CD4-positive, alpha-beta T cell treated with Interleukin-12 subunit alpha and Interleukin-12 subunit beta, for 1 hour (primary cell): ENCODE results near the gene ANAPC13.

Experiments used
- DNase-seq: peaks from one replicate; pipeline ENCODE4 v3.0.0-alpha.2; 2020

ANAPC13 gene

DNA sequence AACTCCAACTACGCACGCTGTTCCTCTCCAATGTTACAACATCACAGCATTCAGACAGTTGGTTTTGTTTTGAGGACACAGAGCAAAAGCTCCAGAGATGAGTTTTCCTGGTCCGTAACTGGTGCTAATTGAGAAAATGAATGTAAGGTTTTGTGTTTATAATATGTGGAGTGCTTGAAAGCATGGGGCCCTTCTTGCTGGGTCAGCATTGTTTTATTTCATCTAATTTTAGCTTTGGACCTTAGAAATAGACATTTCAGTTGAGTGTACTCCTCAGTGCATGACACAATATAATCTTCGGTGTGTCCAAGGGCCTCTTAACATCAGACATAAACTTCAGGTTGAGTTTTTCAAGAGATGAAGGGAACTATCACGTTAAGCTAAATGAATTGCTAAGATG, 37.1 kb downstream of the ANAPC13 start:
- DNase-seq: no peak

GRCh38 chr3:134447351-134447750, 38.4 kb downstream of the ANAPC13 start:
- DNase-seq: no peak

GRCh38 chr3:134446800-134447199, 39.0 kb downstream of the ANAPC13 start:
- DNase-seq: no peak

DNA sequence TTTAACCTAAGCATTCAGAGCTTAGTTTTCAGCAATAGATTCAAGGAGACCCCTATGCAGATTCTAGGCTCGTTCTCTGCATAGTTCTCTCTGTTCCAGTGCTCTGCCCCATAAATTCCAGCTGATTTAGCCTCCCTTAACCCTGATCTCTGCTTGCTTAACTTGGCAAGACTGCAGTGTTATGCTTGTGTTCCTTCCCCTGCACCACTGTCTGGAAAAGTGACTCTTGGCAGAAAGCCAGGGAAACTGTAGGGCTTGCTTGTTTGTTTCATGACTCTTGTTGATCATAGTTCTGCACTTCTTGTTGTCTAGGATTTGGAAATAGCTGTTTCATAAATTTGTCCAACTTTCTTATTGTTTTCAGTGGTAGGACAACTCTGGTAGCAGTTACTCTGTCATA, 40.1 kb downstream of the ANAPC13 start:
- no peak for DNase-seq

GRCh38 chr3:134445095-134445494, 40.7 kb downstream of the ANAPC13 start:
- DNase-seq: no peak

GRCh38 chr3:134441821-134442220, 44.0 kb downstream of the ANAPC13 start:
- DNase-seq: no peak

GRCh38 chr3:134441321-134441720, 44.5 kb downstream of the ANAPC13 start:
- no peak for DNase-seq

GRCh38 chr3:134437211-134437752, 48.5 kb downstream of the ANAPC13 start:
- DNase-seq: no peak

GRCh38 chr3:134432236-134432635, 53.5 kb downstream of the ANAPC13 start:
- no peak for DNase-seq

DNA sequence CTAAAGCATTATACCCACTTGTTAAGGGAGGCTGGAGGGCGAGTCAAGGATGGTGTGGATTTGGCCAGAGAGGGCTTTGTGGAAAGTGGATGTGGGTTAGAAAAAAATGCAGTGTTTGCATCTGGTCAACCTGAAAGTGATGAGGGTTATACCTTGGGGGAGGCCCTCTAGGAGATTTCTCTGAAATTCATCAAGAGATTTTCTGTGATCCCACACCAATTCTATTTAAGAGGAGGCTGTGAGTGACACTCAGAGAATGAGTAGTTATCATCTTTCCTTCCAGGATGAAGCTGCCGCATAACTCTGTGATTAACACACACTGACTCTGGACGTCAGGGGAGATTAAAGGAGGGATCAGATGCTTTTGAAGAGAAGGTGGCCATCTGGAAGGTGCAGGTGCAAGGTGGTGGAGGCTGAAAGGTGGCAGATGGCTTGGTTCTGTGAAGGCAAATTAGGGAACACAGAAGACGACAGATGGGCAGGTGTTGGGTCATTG, 54.8 kb downstream of the ANAPC13 start:
- no peak for DNase-seq

- DNase-seq: no peak
Measured at GRCh38 chr3:134430174-134430573, 55.6 kb downstream of the ANAPC13 start.

DNA sequence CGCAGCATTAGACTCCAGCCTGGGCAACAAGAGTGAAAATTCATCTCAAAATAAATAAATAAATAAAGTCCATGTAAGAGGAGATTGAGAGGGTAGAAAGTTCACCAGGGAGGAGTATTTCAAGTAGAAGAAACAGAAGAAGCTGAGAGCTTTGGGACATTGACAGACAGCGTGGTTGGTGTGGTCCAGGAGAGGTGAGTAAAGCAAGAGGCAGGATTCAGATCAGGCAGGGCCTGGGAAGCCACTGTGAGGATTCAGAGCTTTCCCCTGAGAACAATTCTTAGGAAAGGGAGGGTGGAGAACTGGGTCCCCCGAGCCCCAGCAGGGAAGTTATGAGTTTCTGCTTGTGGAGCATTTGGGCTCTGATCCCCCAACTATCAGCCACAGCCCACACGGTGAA, 57.4 kb downstream of the ANAPC13 start:
- DNase-seq: no peak
